Tibial nerve (tissue), 4 donors: ENCODE measurements around the gene MYF6.

ENCODE experiments used
- EP300 ChIP-seq, 2 donors: sonication (generic); formaldehyde crosslinking; IDR thresholded peaks; one replicate each; pipeline ENCODE4 v1.6.1; 2017; ENCODE audit warnings: antibody characterized with exemption in 2 of 2, mild to moderate bottlenecking in 1 of 2
- POLR2A ChIP-seq, 2 donors: fragments of 450-650 bp; IDR thresholded peaks; one replicate each; pipeline ENCODE4 v1.6.1; 2017; ENCODE audit warnings: antibody characterized with exemption in 2 of 2, mild to moderate bottlenecking in 2 of 2, moderate library complexity in 2 of 2
- TF ChIP-seq, protein P1 (sequence below), 5 experiments: fragments of 200-600 bp in 3 of 5; fragments of 450-650 bp in 2 of 5; sonication (generic) in 3 of 5; IDR thresholded peaks; one replicate each; pipeline ENCODE4 v1.5.1; 2016 to 2019; ENCODE audit warnings: antibody characterized with exemption in 5 of 5, mild to moderate bottlenecking in 3 of 5, moderate library complexity in 2 of 5

DNA sequence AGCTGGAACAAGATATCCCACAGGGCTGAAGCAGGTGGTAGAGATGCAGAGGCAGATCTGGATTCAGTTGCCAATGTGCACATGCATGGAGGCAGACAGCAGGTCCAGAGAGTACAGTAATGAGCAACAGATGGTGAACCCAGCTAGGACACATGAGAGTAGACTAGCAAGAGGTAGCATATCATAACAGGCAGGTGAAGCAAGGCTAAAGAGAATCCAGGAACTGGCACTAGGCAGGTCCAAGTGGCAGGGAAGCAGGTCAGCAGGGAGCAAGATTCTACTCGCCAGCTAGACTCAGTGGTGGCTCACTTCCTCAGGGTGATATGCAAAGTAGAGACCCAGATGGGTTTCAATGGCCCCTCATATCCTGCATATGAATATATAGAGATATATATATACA lies 15.3 kb upstream of the MYF6 start:
- TF ChIP-seq POLR2A (IDR thresholded peaks at IDR 0.05) (no peak), EP300 (IDR thresholded peaks at IDR 0.05) (no peak)
- TF ChIP-seq, protein P1, sequence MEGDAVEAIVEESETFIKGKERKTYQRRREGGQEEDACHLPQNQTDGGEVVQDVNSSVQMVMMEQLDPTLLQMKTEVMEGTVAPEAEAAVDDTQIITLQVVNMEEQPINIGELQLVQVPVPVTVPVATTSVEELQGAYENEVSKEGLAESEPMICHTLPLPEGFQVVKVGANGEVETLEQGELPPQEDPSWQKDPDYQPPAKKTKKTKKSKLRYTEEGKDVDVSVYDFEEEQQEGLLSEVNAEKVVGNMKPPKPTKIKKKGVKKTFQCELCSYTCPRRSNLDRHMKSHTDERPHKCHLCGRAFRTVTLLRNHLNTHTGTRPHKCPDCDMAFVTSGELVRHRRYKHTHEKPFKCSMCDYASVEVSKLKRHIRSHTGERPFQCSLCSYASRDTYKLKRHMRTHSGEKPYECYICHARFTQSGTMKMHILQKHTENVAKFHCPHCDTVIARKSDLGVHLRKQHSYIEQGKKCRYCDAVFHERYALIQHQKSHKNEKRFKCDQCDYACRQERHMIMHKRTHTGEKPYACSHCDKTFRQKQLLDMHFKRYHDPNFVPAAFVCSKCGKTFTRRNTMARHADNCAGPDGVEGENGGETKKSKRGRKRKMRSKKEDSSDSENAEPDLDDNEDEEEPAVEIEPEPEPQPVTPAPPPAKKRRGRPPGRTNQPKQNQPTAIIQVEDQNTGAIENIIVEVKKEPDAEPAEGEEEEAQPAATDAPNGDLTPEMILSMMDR (IDR thresholded peaks at IDR 0.05): no peak
